Suppressor macrophage treated with lipopolysaccharide for 1 hour (primary cell): ENCODE results near the gene SALL4.
"Not testable (repeated sequence)": the region's sequence is repeated elsewhere in the genome, so short reads cannot be mapped to it uniquely, and the experiment has no call there.

Experiments
- DNase-seq, 3 donors: peaks; one replicate each; pipeline ENCODE4 v3.0.0-alpha.2; 2020 to 2022

Gene SALL4

DNA sequence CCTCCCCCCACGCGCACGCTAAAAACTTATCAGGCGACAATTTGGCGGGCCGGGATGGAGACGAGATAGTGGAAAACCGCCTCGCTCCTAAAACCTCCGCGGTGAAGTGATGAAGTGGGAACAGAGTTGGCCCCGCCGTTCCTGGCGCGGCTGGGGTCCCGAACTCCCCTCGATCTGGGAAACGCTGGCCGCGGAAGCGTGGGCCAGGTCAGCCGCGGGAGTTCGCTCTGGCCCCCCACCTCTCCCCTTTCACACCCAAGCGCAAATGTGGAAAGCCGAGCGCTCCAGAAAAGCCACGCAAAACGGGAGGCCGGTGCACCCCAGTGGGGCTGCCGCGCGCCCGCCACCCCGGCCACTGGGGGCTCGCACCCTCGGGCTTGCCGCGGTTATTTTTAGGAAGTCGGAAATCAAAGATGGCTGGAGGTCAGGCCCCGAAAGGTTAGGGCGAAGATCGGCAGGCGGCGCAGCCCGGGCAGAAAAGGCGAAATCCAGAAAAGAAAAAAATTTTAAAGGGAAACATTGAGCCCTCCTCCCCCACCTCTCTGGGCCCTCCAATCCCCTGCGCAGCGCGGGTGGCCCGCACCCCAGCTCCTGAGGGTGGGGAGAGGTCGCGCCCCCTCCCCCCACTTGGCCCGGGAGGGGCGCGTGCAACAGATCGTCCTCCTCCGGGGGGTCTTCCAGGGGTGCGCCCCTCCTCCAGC, 1.0 kb downstream of the SALL4 start:
- peak in 2 of 3 donors; percentile 28 to 41 for DNase-seq

DNA sequence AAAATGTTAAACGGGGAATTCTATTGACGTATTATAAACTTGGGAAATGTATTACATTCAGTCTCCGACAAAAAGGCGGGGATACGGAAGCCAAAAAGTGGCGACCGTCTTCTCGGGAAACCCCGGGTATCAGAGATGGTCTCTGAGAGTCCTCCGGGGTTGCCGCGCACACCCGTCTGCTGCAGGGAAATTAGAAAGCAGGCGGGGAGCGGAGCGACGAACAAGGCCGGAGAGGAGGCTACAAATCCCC, 1.5 kb downstream of the SALL4 start:
- DNase-seq: peak; percentile 27 to 46 (median 46)

GRCh38 chr20:51800060-51800871, 2.1 kb downstream of the SALL4 start:
- DNase-seq: peak in 2 of 3 donors; percentile 27 to 59

- DNase-seq: peak; percentile 37 to 55 (median 45)
Observed at GRCh38 chr20:51799401-51799860, 2.9 kb downstream of the SALL4 start.

DNA sequence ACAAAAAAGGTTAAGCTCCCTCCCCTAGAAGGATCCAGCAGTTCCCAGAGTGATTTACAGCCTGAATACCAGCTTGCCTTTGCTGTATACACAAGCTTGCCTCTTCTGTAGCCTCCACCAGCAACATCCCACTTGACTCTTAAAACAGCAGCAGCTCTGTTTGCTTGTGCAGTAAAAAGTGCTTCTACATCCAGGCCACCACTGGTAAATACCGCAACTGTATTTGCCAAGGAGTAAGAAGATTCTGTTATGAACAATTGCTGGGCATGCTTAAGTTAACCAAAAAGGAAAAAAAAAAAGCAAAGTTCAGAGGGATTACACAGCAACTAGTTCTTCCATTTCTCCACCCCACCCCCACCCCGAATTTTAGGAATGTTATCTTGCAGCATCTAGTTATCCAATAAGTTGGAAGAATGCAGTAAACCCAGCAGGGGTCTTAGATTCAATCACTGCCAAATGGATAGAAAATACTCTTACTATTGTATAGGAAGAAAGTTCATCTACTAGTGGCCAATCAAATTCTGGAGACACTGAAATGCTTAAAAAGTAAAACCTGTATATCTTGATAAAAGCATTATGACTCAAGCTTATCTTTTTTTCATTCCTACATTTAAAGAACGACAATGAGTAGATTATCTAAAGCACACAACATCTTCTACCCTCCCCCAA, 4.8 kb downstream of the SALL4 start:
- DNase-seq: no peak

DNA sequence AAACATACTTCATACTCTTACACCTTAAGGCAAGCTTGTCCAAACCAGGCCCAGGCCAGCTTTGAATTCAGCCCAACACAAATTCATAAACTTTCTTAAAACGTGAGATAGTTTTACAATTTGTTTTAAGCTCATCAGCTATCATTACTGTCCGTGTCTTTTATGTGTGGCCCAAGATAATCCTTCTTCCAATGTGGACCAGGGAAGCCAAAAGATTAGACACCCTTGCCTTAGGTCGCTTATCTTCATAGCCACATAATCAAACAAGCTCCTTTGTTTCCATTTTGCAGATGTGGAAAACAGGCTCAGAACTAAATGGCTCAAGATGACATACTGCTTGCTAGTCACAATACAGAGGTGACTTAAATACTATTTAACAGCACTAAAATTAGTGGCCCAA, 6.0 kb downstream of the SALL4 start:
- no peak for DNase-seq

GRCh38 chr20:51792960-51793359, 9.4 kb downstream of the SALL4 start:
- no peak for DNase-seq

GRCh38 chr20:51791626-51792025, 10.7 kb downstream of the SALL4 start:
- DNase-seq: no peak

- no peak for DNase-seq
Observed at GRCh38 chr20:51790256-51790655, 12.1 kb downstream of the SALL4 start.

DNA sequence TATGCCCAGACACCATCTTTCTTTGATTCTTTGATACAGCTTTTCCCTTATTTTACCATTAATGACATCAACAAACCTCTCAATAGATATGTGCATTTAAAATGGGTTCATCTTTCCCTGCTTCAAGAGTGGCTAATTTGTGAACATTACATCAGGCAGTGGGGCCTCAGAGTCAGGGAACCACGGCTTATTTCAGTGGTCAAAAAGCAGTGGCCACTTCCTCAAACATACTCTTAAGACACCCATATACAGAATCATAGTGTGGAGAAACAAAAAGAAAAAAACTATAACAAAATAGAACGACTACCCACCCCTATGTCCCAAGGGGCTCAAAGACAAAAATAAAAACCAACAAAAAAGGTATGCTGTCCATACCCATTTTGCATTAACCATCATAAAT, 12.9 kb downstream of the SALL4 start:
- no peak for DNase-seq

DNA sequence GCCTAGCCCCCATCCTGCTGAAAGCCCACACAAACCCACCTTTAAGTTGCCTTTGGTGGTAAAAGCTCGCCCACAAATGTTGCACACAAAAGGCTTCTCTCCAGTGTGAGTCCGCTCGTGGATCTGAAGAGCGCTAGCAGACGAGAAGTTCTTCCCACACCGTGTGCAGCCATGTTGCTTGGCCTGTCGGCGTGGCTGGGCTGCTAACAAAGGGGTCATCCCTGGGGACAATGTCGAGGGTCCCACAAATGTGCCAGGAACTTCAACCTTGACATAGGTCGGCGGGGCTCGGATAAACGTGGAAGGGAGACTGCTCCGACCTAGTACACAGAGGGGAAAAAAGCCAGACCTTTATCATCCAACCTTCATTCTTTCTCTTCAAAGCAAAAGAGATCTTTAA, 13.5 kb downstream of the SALL4 start:
- DNase-seq: no peak

- DNase-seq: no peak
Observed at GRCh38 chr20:51784299-51784698, 18.0 kb downstream of the SALL4 start.

DNA sequence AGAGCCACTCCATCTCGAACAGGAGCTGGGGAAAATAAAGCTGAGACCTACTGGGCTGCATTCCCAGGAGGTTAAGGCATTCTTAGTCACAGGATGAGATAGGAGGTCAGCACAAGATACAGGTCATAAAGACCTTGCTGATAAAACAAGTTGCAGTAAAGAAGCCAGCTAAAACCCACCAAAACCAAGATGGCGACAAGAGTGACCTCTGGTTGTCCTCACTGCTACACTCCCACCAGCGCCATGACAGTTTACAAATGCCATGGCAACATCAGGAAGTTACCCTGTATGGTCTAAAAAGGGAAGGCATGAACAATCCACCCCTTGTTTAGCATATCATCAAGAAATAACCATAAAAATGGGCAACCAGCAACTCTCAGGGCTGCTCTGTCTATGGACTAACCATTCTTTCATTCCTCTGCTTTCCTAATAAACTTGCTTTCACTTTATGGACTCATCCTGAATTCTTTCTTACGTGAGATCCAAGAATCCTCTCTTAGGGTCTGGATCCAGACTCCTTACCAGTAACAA, 24.0 kb downstream of the SALL4 start:
- not testable (repeated sequence) for DNase-seq

DNA sequence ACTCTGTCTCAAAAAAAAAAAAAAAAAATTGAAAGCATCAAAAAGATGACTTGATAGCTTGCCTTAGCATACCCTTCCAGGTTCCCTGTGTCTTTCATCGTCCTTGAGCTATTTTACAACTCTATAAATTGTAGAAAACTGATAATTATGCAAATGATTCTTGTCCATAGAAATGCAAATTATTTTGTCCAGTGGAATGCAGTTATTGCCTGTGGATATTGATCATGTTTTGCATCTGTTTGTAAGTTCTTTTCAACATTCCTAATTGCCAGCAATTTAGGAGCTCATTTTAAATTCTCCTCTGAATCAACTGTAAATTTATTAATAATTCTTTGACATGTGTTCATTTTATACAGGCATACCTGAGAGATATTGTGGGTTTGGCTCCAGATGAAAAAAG, 27.1 kb downstream of the SALL4 start:
- DNase-seq: no peak

DNA sequence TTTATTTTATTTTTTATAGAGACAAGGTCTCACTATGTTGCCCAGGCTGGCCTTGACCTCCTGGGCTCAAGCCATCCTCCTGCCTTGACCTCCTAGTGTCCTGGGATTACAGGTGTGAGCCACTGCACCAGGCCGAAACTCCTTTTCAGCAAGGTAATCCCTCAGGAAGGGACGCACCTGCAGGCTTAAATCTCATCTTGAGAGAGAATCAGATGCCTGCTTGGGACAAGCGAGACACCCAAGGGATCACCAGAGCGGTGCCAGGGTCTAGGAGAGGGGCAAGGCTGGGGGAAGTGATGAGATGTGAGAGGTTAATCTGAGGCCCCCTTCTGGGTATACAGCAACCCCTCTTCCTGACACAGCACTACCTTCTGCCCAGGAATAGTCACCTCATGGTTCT, 30.1 kb downstream of the SALL4 start:
- no peak for DNase-seq

- peak in 1 of 3 donors; percentile 28 for DNase-seq
Observed at GRCh38 chr20:51769976-51770615, 32.2 kb downstream of the SALL4 start.

- no peak for DNase-seq
Observed at GRCh38 chr20:51768759-51769517, 33.4 kb downstream of the SALL4 start.

DNA sequence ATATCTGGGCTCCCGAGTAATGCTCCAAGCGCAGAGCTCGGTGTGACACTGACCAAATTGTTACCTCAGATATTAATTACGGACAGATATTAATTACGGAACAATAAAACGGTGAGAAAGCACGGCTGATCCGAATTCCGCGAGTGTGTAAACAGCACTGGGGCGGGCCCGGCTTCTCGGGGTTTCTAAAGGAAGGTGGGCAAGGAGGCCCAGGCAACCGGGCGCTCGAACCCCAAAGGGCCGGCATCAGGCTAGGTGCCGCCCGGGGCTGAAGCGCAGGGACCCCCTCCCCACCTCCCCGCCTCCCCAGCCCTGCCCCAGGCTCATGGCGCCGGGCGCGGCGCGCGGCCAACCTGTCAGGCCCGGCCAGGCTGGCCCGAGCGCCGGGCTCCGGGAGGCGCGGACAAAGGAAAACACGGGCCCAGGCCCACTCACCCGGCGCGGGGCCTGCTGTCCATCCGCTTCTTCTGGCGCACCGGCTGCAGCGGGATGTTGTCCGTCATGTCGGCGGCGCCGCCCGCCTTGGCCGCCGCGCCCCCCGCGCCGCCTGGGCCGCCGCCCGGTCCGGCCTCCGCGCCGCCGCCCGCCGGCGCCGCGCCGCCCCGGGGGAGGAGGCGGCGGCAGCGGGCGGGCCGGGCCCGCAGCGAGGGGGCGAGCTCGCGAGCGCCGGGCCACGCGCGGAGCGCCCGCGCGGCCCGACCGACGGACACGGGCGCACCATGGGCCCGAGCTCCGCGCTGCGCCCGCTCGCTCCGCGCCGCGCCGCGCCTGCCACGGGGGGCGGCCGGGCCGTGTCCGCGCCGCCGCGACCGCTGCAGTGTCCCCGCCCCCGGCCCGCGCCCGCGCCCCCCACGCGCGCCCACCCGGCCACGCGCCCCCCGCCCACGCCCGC, 34.2 kb downstream of the SALL4 start, which contains the start of gene ATP9A:
Gene ATP9A (minus strand): TSS at position 524 of the 892 bp plus-strand sequence. CDS start 21 bp downstream, at position 503.
- peak in 2 of 3 donors; percentile 34 to 49 for DNase-seq

DNA sequence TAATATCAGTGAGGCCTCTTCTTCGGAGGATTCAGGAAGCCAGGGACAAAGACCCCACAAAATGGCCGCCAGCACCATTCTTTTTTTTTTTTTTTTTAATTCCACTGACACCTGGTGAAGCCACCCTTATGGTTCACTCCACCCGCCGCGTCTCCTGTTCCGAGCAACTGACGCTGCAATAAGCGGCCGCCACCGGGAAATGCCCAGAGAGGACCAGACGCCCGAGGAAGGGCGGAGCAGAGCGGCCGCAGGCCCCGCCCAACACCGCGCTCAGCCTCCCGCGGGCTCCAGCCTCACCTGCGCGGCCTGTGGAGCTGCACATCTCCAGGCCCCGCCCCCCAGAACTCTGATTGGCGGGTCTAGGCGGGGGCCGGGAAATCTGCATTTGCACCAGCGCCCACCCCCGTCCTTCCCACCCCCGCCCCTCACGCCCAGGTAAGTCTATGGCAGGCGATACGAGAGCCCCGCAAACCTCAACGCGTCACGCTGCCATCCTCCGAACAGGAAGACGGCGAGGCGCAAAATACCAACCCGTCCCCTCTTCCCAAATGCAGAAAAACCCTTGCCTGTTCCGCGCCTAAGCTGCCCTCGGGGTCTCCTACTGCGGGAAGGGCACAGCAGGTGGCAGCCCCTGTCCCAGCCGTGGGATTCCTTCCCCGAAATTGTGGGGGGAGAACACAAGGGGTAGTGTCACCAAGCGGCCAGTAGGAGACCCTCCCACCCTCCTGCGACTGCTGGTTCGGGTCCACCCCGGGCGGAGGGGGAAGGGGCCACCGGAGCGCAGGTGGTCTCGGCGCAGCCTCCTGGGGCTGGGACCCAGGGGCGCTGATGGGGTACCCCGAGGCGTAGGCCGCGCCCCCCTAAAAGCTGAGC, 35.1 kb downstream of the SALL4 start:
- peak; percentile 34 to 70 (median 64) for DNase-seq

- not testable (repeated sequence) for DNase-seq
Observed at GRCh38 chr20:51765381-51765780, 36.9 kb downstream of the SALL4 start.
